Liver (tissue), 9 donors: ENCODE data around the gene DIPK2A. TPM values are rescaled to one million over a fixed set of nuclear protein-coding genes. Genes with fewer than 3 reads are reported as not detected.

ENCODE experiments used
- DNase-seq: peaks from one replicate; pipeline ENCODE4 v3.0.0-alpha.2; 2017; ENCODE audit warnings: low spot score
- H3K27ac ChIP-seq, 2 donors: one replicate each; pipeline ENCODE4 v1.7.0; 2013; ENCODE audit warnings: inconsistent platforms in 2 of 2, low read length in 2 of 2, control low read depth in 1 of 2, low read depth in 1 of 2, mild to moderate bottlenecking in 1 of 2
- H3K27me3 ChIP-seq, 4 donors: one replicate each; pipeline versions ENCODE4 v1.6.1 to v1.7.0; 2013; ENCODE audit warnings: low read length in 3 of 4, inconsistent platforms in 1 of 4, mild to moderate bottlenecking in 1 of 4, moderate library complexity in 1 of 4; ENCODE audit not compliant: control insufficient read depth in 4 of 4, insufficient read depth in 4 of 4
- H3K36me3 ChIP-seq, 4 donors: one replicate each; pipeline versions ENCODE4 v1.6.1 to v1.7.0; 2013; ENCODE audit warnings: low read length in 3 of 4, mild to moderate bottlenecking in 3 of 4, low read depth in 1 of 4, moderate library complexity in 1 of 4; ENCODE audit not compliant: control insufficient read depth in 4 of 4, insufficient read depth in 3 of 4
- H3K4me1 ChIP-seq, 4 donors: one replicate each; pipeline versions ENCODE4 v1.6.1 to v1.7.0; 2013; ENCODE audit warnings: low read length in 3 of 4, mild to moderate bottlenecking in 3 of 4, moderate library complexity in 1 of 4; ENCODE audit not compliant: control insufficient read depth in 4 of 4, insufficient read depth in 4 of 4
- H3K4me3 ChIP-seq, 3 donors: one replicate each; pipeline versions ENCODE4 v1.6.1 to v1.7.0; 2013; ENCODE audit warnings: low read length in 3 of 3, control low read depth in 1 of 3, low read depth in 1 of 3, mild to moderate bottlenecking in 1 of 3
- H3K9ac ChIP-seq, 2 donors: one replicate each; pipeline ENCODE4 v1.7.0; 2013; ENCODE audit warnings: low read length in 2 of 2, mild to moderate bottlenecking in 2 of 2, moderate library complexity in 2 of 2, control low read depth in 1 of 2, low read depth in 1 of 2
- H3K9me3 ChIP-seq, 4 donors: one replicate each; pipeline versions ENCODE4 v1.6.1 to v1.7.0; 2013; ENCODE audit warnings: low read length in 3 of 4; ENCODE audit not compliant: control insufficient read depth in 4 of 4
- ATF3 ChIP-seq: IDR thresholded peaks from 2 replicates; pipeline ENCODE4 v1.6.1; 2016; ENCODE audit warnings: antibody characterized with exemption
- CTCF ChIP-seq: fragments of 150-350 bp; IDR thresholded peaks from 2 replicates; pipeline ENCODE4 v1.5.1; 2017; ENCODE audit warnings: improper control_type of control experiment, low read depth, low read length; ENCODE audit not compliant: missing input control
- EGR1 ChIP-seq, 2 donors: IDR thresholded peaks; 2 replicates each; pipeline ENCODE4 v1.6.1; 2016 to 2018; ENCODE audit warnings: antibody characterized with exemption in 2 of 2, low read depth in 2 of 2
- FOXA1 ChIP-seq: IDR thresholded peaks from 2 replicates; pipeline ENCODE4 v1.6.1; 2016; ENCODE audit warnings: antibody characterized with exemption
- FOXA2 ChIP-seq: IDR thresholded peaks from 2 replicates; pipeline ENCODE4 v1.6.1; 2016; ENCODE audit warnings: antibody characterized with exemption
- GABPA ChIP-seq, 2 donors: IDR thresholded peaks in 1 of 2; conservative IDR thresholded peaks in 1 of 2; 2 replicates each; pipeline ENCODE4 v1.6.1; 2016; ENCODE audit warnings: antibody characterized with exemption in 2 of 2, mild to moderate bottlenecking in 1 of 2, moderate library complexity in 1 of 2
- HNF4A ChIP-seq, 2 donors: conservative IDR thresholded peaks; 2 replicates each; pipeline ENCODE4 v1.6.1; 2016; ENCODE audit warnings: antibody characterized with exemption in 2 of 2, mild to moderate bottlenecking in 2 of 2
- HNF4G ChIP-seq: IDR thresholded peaks from 2 replicates; pipeline ENCODE4 v1.6.1; 2016; ENCODE audit warnings: antibody characterized with exemption
- JUND ChIP-seq, 2 donors: IDR thresholded peaks; 2 replicates each; pipeline ENCODE4 v1.6.1; 2016; ENCODE audit warnings: antibody characterized with exemption in 2 of 2
- MAX ChIP-seq: IDR thresholded peaks from 2 replicates; pipeline ENCODE4 v1.6.1; 2016; ENCODE audit warnings: antibody characterized with exemption
- NR2F2 ChIP-seq: IDR thresholded peaks from 2 replicates; pipeline ENCODE4 v1.6.1; 2016; ENCODE audit warnings: antibody characterized with exemption
- RAD21 ChIP-seq, 2 donors: IDR thresholded peaks; 2 replicates each; pipeline ENCODE4 v1.6.1; 2016; ENCODE audit warnings: antibody characterized with exemption in 2 of 2, mild to moderate bottlenecking in 2 of 2
- REST ChIP-seq: IDR thresholded peaks from 2 replicates; pipeline ENCODE4 v1.6.1; 2016; ENCODE audit warnings: antibody characterized with exemption, mild to moderate bottlenecking
- RXRA ChIP-seq, 2 donors: IDR thresholded peaks; 2 replicates each; pipeline ENCODE4 v1.6.1; 2017 to 2018; ENCODE audit warnings: antibody characterized with exemption in 2 of 2, mild to moderate bottlenecking in 1 of 2
- SP1 ChIP-seq: IDR thresholded peaks from 2 replicates; pipeline ENCODE4 v1.6.1; 2018; ENCODE audit warnings: antibody characterized with exemption, mild to moderate bottlenecking
- TAF1 ChIP-seq: conservative IDR thresholded peaks from 2 replicates; pipeline ENCODE4 v1.6.1; 2016; ENCODE audit warnings: antibody characterized with exemption, mild to moderate bottlenecking
- YY1 ChIP-seq: IDR thresholded peaks from 2 replicates; pipeline ENCODE4 v1.6.1; 2016; ENCODE audit warnings: antibody characterized with exemption, mild to moderate bottlenecking
- ZBTB33 ChIP-seq: IDR thresholded peaks from 2 replicates; pipeline ENCODE4 v1.6.1; 2016; ENCODE audit warnings: antibody characterized with exemption
- polyA plus RNA-seq, 2 donors: library from polyadenylated mRNA; stranded (reverse) in 1 of 2; unstranded in 1 of 2; fragments of 200-250 nt in 1 of 2; fragments of >200 nt in 1 of 2; fragmentation: Nextera tagmentation in 1 of 2; extraction: Ambion mirVana in 1 of 2; gene quantifications; one replicate each; pipeline versions ENCODE4 v1.2.1 to v1.2.3, GENCODE V29; 2013 to 2015
- total RNA-seq, 2 donors: library from RNA; depleted of rRNA; stranded (reverse); fragments of >200 nt; gene quantifications; one replicate each; pipeline ENCODE4 v1.2.3, GENCODE V29; 2014
- donor health status: healthy.
- donor health status: healthy.
- donor health status: healthy.
- donor health status: healthy.
- donor health status: healthy.

DIPK2A gene
- total and polyA plus RNA-seq, 4 donors: 4.6 to 81.1 (median 23.4) TPM

- Histone ChIP-seq H3K27ac (no peak overlapping the region), H3K27me3 (no peaks in the 10 kb centered on the region), H3K36me3 (no peaks in the 10 kb centered on the region), H3K4me1 (no peaks in the 10 kb centered on the region), H3K9ac (no peak overlapping the region), H3K9me3 (no peaks in the 10 kb centered on the region), H3K4me3 (no peak overlapping the region)
- DNase-seq: no peak
- no peak for TF ChIP-seq CTCF
- no peak for TF ChIP-seq GABPA (IDR thresholded peaks at IDR 0.05 in 1 of 2, conservative IDR thresholded peaks at IDR 0.05 in 1 of 2)
- TF ChIP-seq RAD21 (IDR thresholded peaks at IDR 0.05): no peak
- TF ChIP-seq RXRA (IDR thresholded peaks at IDR 0.05): no peak
- no peak for TF ChIP-seq NR2F2
- TF ChIP-seq JUND (IDR thresholded peaks at IDR 0.05): no peak
- TF ChIP-seq HNF4A (conservative IDR thresholded peaks at IDR 0.05): no peak
- TF ChIP-seq MAX: no peak
- TF ChIP-seq ZBTB33: no peak
- TF ChIP-seq SP1: no peak
- no peak for TF ChIP-seq REST
- TF ChIP-seq HNF4G: no peak
- no peak for TF ChIP-seq EGR1 (IDR thresholded peaks at IDR 0.05; ENCODE audit: low read depth in 2 of 2)
- TF ChIP-seq ATF3: no peak
- TF ChIP-seq YY1: no peak
- no peak for TF ChIP-seq TAF1
- no peak for TF ChIP-seq FOXA2
Observed at GRCh38 chr3:143957453-143957852, 14.2 kb upstream of the DIPK2A start.

GRCh38 chr3:143958966-143959365 is 12.7 kb upstream of the DIPK2A start:
- no peak for DNase-seq
- no peak overlapping the region for H3K27ac ChIP-seq
- no peaks in the 10 kb centered on the region for H3K4me1 ChIP-seq
- no peaks in the 10 kb centered on the region for H3K36me3 ChIP-seq
- no peak overlapping the region for H3K9ac ChIP-seq
- peaks cover 0 to 6% (median 0%) of the 10 kb centered on the region in 4 donors for H3K9me3 ChIP-seq
- no peak overlapping the region for H3K4me3 ChIP-seq
- peaks cover 0 to 5% (median 0%) of the 10 kb centered on the region in 4 donors for H3K27me3 ChIP-seq
- no peak for TF ChIP-seq RXRA (IDR thresholded peaks at IDR 0.05)
- TF ChIP-seq JUND (IDR thresholded peaks at IDR 0.05): no peak
- no peak for TF ChIP-seq HNF4G
- no peak for TF ChIP-seq ZBTB33
- no peak for TF ChIP-seq REST
- no peak for TF ChIP-seq HNF4A (conservative IDR thresholded peaks at IDR 0.05)
- no peak for TF ChIP-seq YY1
- no peak for TF ChIP-seq MAX
- no peak for TF ChIP-seq RAD21 (IDR thresholded peaks at IDR 0.05)
- TF ChIP-seq FOXA1: no peak
- no peak for TF ChIP-seq GABPA (IDR thresholded peaks at IDR 0.05 in 1 of 2, conservative IDR thresholded peaks at IDR 0.05 in 1 of 2)
- TF ChIP-seq EGR1 (IDR thresholded peaks at IDR 0.05; ENCODE audit: low read depth in 2 of 2): no peak
- TF ChIP-seq FOXA2: no peak
